CD4-positive, alpha-beta T cell (primary cell): ENCODE data around the gene TNIP3. TPM values are rescaled to one million over a fixed set of nuclear protein-coding genes. Genes with fewer than 3 reads are reported as not detected.

Experiments
- ATAC-seq: fragments of 200-7000 bp; cut with Tn5 transposase; one replicate; pipeline ENCODE4 v1.10.0; 2022; ENCODE audit warnings: mild to moderate bottlenecking; ENCODE audit not compliant: poor library complexity
- CTCF ChIA-PET: fragments of 350-600 bp; sonication (Branson Sonifier 250); formaldehyde crosslinking; loops from one replicate; lab custom pipeline; 2021; ENCODE audit warnings: antibody characterized with exemption, inconsistent platforms; lab: Charles Lee
- POLR2A ChIA-PET: fragments of 350-600 bp; sonication (Branson Sonifier 250); formaldehyde crosslinking; loops from one replicate; lab custom pipeline; 2021; ENCODE audit warnings: antibody characterized with exemption, inconsistent platforms; lab: Charles Lee
- DNase-seq, 14 experiments: peaks; one replicate each; pipeline ENCODE4 v3.0.0-alpha.2; 2013 to 2020; ENCODE audit warnings: mixed read lengths in 2 of 14
- H3K27ac ChIP-seq, 2 donors: one replicate each; pipeline versions ENCODE4 v1.5.1 to v1.7.0; 2013; ENCODE audit warnings: low read length in 2 of 2, low read depth in 1 of 2, mild to moderate bottlenecking in 1 of 2
- H3K27me3 ChIP-seq, 2 experiments: 1 replicate in 1 of 2; 2 replicates in 1 of 2; pipeline versions ENCODE4 v1.6.1 to v1.7.0; 2013; ENCODE audit warnings: low read length in 2 of 2, control low read depth in 1 of 2, mild to moderate bottlenecking in 1 of 2, moderate library complexity in 1 of 2; ENCODE audit not compliant: insufficient read depth in 2 of 2, control insufficient read depth in 1 of 2
- H3K36me3 ChIP-seq: one replicate; pipeline ENCODE4 v1.6.1; 2013; ENCODE audit warnings: low read length, control low read depth; ENCODE audit not compliant: insufficient read depth
- H3K4me1 ChIP-seq: one replicate; pipeline ENCODE4 v1.6.1; 2013; ENCODE audit warnings: low read length, control low read depth; ENCODE audit not compliant: insufficient read depth
- H3K4me3 ChIP-seq: one replicate; pipeline ENCODE4 v1.5.1; 2013; ENCODE audit warnings: mild to moderate bottlenecking, low read length, moderate library complexity
- H3K9me3 ChIP-seq, 2 experiments: 1 replicate in 1 of 2; 2 replicates in 1 of 2; pipeline versions ENCODE4 v1.6.1 to v1.7.0; 2013; ENCODE audit warnings: low read length in 2 of 2, mild to moderate bottlenecking in 2 of 2, control low read depth in 1 of 2, moderate library complexity in 1 of 2; ENCODE audit not compliant: control insufficient read depth in 1 of 2, insufficient read depth in 1 of 2
- H3K27ac Mint-ChIP-seq: one replicate; pipeline ENCODE4 v1.8.0; 2020; ENCODE audit warnings: mixed read lengths
- H3K27me3 Mint-ChIP-seq: one replicate; pipeline ENCODE4 v1.8.0; 2021; ENCODE audit warnings: mixed read lengths
- H3K36me3 Mint-ChIP-seq: one replicate; pipeline ENCODE4 v1.8.0; 2021; ENCODE audit warnings: low read depth, mixed read lengths
- H3K4me1 Mint-ChIP-seq: one replicate; pipeline ENCODE4 v1.8.0; 2021; ENCODE audit warnings: low read depth, mixed read lengths
- H3K4me3 Mint-ChIP-seq: one replicate; pipeline ENCODE4 v1.8.0; 2020; ENCODE audit warnings: mild to moderate bottlenecking, mixed read lengths
- H3K9me3 Mint-ChIP-seq: one replicate; pipeline ENCODE4 v1.8.0; 2020; ENCODE audit warnings: mixed read lengths
- intact Hi-C, 2 experiments: fragments of 100-400 bp; cut with DNase I in 1 of 2; cut with micrococcal nuclease in 1 of 2; formaldehyde crosslinking; loops; one replicate each; pipeline versions ENCODE4 v1.15.1 to v1.9.0; 2023 to 2025; cut with DNase I, micrococcal nuclease
- total RNA-seq, 174 experiments: library from RNA in 2 of 174; stranded (reverse) in 2 of 174; gene quantifications; one replicate each; pipeline ENCODE4 v1.2.3 and lab custom pipeline; 2021 to 2026
- TF ChIP-seq, protein P1 (sequence below): fragments of 200-600 bp; IDR thresholded peaks from one replicate; pipeline ENCODE4 v1.8.0; 2022; ENCODE audit warnings: antibody characterized with exemption, mild to moderate bottlenecking

Gene TNIP3
- total RNA-seq, 2 experiments from 2014 or later = 0.39 to 0.66 TPM

DNA sequence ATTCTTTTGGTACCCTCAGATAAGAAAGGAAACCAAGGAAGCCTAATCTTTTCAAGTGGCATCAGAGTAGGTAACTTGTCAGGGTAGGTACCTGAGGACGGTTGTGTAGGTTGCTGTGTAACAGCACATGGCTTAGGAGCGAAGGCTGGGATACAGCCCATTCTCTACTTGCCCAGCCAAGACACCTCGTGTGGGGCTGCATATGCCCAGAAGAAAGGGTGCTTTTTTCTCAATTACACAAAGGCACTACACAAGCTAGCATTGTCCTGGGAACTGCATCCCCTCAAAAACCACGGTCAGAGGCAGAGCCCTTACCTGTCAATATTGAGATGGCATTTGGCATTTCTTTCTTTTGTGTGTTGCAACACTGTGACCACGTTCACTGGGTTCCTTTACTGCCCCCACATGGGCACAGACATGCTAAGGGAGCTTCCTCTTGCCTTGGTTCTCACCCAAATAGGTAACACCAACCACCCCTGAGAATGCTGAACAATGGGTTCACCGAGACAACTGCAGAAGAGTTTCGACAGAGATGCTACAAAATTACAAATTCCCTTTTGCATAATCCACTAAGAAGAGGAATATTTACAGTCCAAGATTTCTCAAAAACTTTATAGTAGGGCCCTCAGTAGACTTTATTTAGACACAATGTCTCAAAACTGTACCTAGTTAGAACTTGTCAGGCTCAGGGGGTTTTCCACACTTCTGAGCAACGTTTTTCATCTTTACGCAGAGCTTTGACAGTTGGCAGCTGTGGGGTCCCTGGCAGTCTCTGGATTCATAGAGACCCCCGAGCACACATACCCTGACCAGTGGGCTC lies 35.8 kb upstream of the TNIP3 start:
- Mint-ChIP-seq H3K36me3 (no peaks in the 10 kb centered on the region), H3K27ac (peak overlapping the region; percentile 8), H3K4me1 (peaks cover 31% of the 10 kb centered on the region), H3K27me3 (no peaks in the 10 kb centered on the region), H3K9me3 (no peaks in the 10 kb centered on the region), H3K4me3 (peak overlapping the region; percentile 7)
- ChIA-PET CTCF (interaction anchor here (0.7 to 2.6 kb wide), 2 partner anchors 9 to 10 kb away, joined by 4 to 7 read pairs; no protein-coding TSS in a partner anchor), POLR2A (interaction anchor here (1.0 to 1.3 kb wide), 5 partner anchors 10 to 74 kb away, joined by 3 to 4 read pairs (median 4); no protein-coding TSS in a partner anchor)
- H3K4me1 ChIP-seq = peaks cover 19% of the 10 kb centered on the region
- peak in 9 of 14 experiments; percentile 8 to 72 (median 29) for DNase-seq
- ATAC-seq = peak; percentile 85
- H3K36me3 ChIP-seq = no peaks in the 10 kb centered on the region
- TF ChIP-seq, protein P1, sequence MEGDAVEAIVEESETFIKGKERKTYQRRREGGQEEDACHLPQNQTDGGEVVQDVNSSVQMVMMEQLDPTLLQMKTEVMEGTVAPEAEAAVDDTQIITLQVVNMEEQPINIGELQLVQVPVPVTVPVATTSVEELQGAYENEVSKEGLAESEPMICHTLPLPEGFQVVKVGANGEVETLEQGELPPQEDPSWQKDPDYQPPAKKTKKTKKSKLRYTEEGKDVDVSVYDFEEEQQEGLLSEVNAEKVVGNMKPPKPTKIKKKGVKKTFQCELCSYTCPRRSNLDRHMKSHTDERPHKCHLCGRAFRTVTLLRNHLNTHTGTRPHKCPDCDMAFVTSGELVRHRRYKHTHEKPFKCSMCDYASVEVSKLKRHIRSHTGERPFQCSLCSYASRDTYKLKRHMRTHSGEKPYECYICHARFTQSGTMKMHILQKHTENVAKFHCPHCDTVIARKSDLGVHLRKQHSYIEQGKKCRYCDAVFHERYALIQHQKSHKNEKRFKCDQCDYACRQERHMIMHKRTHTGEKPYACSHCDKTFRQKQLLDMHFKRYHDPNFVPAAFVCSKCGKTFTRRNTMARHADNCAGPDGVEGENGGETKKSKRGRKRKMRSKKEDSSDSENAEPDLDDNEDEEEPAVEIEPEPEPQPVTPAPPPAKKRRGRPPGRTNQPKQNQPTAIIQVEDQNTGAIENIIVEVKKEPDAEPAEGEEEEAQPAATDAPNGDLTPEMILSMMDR = peak; percentile 16
- no peak overlapping the region for H3K4me3 ChIP-seq
- intact Hi-C loops = no loop called here
- no peaks in the 10 kb centered on the region for H3K27me3 ChIP-seq
- no peak overlapping the region for H3K27ac ChIP-seq
- no peaks in the 10 kb centered on the region for H3K9me3 ChIP-seq

GRCh38 chr4:121198251-121198650 lies 34.1 kb upstream of the TNIP3 start:
- ChIA-PET CTCF (interaction anchor here (2.6 kb wide), 1 partner anchor 8 kb away, joined by 7 read pairs; no protein-coding TSS in a partner anchor), POLR2A (interaction anchor here (1.2 kb wide), 1 partner anchor 8 kb away, joined by 4 read pairs; no protein-coding TSS in a partner anchor)
- Histone ChIP-seq H3K36me3 (no peaks in the 10 kb centered on the region), H3K9me3 (no peaks in the 10 kb centered on the region), H3K27me3 (no peaks in the 10 kb centered on the region), H3K4me3 (no peak overlapping the region), H3K27ac (no peak overlapping the region), H3K4me1 (peaks cover 19% of the 10 kb centered on the region)
- H3K27me3 Mint-ChIP-seq = no peaks in the 10 kb centered on the region
- no peak for ATAC-seq
- TF ChIP-seq, protein P1 = no peak
- intact Hi-C loops = no loop called here
- no peaks in the 10 kb centered on the region for H3K9me3 Mint-ChIP-seq
- H3K27ac Mint-ChIP-seq = no peak overlapping the region
- no peak overlapping the region for H3K4me3 Mint-ChIP-seq
- no peak for DNase-seq
- no peaks in the 10 kb centered on the region for H3K36me3 Mint-ChIP-seq
- H3K4me1 Mint-ChIP-seq = peaks cover 31% of the 10 kb centered on the region

- no peaks in the 10 kb centered on the region for H3K36me3 ChIP-seq
- Mint-ChIP-seq H3K27me3 (no peaks in the 10 kb centered on the region), H3K9me3 (no peaks in the 10 kb centered on the region), H3K27ac (no peak overlapping the region), H3K4me3 (no peak overlapping the region), H3K4me1 (peaks cover 48% of the 10 kb centered on the region), H3K36me3 (no peaks in the 10 kb centered on the region)
- H3K9me3 ChIP-seq = no peaks in the 10 kb centered on the region
- DNase-seq = no peak
- ATAC-seq = no peak
- TF ChIP-seq, protein P1 = no peak
- ChIA-PET POLR2A (interaction anchor here (0.7 kb wide), 1 partner anchor 9 kb away, joined by 3 read pairs; no protein-coding TSS in a partner anchor), CTCF (no interaction called here)
- H3K27ac ChIP-seq = no peak overlapping the region
- intact Hi-C loops = loop anchor here in 1 of 2 experiments (2.0 kb wide), 1 partner anchor 111 kb away; no protein-coding TSS in a partner anchor
- H3K27me3 ChIP-seq = no peaks in the 10 kb centered on the region
- peaks cover 22% of the 10 kb centered on the region for H3K4me1 ChIP-seq
- H3K4me3 ChIP-seq = no peak overlapping the region
Measured at GRCh38 chr4:121195649-121196048, 31.5 kb upstream of the TNIP3 start.
